ENCODE data around the gene ZFPM1.

ZFPM1 gene

DNA sequence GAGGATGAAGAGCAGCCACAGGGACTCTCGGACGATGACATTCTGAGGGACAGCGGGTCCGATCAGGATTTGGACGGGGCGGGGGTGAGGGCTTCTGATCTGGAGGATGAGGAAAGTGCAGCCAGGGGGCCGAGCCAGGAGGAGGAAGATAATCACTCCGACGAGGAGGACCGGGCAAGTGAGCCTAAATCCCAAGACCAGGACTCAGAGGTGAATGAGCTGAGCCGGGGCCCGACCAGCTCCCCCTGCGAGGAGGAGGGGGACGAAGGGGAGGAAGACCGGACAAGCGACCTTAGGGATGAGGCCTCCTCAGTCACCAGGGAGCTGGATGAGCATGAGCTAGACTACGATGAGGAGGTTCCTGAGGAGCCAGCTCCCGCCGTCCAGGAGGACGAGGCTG is 124.1 kb downstream of the ZFPM1 start:
- no peak for DNase-seq

DNA sequence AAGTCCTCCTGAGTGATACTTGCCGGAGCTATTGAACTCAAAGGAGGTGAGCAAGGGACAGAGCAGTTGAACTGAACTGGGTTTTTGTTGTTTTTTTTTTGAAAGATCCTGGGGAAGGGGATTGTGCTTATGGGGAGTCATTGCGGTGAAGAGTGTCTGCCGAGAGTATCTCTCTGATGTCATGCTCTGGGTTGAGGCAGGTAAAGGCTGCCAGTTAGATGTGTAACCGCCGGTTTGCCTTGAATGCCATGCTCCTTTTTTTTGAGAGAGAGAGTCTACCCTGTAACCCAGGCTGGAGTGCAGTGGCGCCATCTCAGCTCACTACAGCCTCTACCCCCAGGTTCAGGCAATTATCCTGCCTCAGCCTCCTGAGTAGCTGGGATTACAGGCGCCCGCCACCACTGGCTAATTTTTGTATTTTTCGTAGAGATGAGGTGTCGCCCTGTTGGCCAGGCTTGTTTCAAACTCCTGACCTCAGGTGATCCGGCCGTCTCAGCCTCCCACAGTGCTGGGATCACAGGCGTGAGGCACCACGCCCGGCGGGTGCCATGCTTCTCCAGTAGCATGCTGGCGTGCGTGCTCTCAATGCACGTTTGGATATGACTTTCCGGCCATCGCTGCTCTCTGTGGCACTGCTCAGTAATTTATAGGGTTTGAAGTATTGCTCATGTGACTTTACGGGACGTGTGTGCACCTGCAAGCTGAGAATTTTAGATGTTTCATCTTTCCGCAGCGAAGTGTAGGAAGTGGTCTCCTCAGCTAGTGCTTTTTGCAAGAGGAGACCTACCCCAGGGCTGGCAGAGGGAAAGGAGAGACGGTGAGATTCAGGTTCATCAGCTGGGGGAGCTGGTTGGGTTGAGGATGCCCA is 125.6 kb downstream of the ZFPM1 start:
- DNase-seq = no peak

DNA sequence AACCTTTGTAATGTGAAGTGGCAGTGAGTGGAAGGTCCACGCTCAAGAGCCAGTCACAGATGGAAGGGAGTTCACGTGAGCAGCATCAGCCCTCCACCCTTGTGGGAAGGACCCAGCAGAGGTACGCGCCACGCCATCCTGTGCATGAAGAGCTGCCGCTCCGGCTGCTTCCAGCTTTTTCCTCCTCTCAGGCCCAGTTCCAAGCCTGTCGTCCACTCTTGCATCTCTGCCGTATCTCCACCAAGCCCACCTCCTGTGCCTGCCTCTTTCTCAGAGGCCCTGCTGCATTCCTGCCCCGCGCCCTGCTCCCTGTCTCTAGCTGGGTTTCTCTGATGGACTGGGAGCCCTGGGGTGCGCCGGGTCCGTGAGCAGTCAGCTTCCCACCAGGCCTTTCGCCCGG is 127.3 kb downstream of the ZFPM1 start:
- DNase-seq = no peak

DNA sequence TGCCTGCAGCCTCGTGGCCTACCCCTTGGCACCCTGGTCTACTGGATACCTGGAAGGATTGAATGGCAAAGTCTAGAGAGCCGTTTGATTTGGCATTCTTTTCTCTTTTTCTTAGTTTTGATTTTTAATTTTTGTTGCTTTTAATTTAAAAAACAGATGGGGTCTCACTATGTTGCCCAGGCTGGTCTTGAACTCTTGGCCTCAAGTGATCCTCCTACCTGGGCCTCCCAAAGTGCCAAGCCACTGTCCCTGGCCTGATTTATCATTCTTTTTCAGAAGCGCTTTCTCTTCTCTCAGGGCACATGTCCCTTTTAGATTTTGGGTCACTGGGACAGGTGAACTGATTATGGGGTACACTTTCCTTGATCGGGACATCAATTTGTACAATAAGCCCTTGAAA is 128.0 kb downstream of the ZFPM1 start:
- DNase-seq = no peak

DNA sequence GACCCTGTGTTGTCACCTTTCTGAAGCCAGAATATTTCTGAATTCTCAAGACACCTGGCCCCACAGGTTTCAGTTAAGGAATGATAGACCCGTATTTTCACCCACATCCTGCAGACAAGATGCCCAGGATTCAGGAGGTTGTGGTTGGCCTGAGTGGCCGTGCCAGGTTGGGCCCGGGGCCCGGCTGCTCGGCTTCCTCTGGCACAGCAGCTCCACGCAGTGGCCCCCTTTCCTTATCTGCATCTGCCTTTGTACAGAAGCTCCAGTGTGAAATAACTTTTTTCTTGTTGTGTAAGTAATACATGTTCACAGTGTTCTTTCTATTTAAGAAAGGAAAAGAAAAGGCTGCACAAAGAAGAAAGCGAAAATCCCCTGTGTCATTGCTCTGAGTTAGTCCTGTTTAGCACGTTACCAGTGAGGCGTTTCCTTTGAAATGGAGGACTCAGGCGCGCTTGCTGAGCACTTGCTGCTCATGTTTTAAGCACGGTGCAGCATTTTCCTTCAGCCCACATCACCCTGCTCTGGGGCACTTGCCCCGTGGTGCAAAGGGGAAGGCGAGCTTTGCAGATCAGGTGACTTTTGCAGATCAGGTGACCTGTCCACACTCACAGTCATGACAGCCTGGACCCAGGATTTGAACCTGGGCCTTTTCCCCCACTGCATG is 130.0 kb downstream of the ZFPM1 start:
- DNase-seq = no peak

GRCh38 chr16:88584676-88585075 is 131.6 kb downstream of the ZFPM1 start:
- DNase-seq = no peak

DNA sequence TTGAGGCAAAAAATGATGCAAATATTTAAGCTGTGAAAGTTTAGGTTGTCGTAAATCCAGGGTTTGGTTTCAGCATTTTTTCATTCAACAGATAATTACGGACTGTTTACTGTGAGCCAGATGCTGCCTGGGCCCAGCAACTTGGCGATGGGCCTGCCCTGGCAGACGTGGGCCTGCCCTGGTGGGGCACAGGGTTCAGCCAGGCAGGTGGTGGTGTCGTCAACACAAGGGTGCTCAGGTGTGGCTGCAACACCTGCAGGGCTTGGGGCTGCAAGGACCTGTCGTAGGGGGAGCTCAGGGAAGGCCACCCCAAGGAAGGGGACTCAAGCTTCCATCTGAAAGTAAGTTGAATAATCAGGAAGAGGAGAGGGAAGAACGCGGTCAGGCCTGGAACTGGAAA is 132.2 kb downstream of the ZFPM1 start:
- no peak for DNase-seq

DNA sequence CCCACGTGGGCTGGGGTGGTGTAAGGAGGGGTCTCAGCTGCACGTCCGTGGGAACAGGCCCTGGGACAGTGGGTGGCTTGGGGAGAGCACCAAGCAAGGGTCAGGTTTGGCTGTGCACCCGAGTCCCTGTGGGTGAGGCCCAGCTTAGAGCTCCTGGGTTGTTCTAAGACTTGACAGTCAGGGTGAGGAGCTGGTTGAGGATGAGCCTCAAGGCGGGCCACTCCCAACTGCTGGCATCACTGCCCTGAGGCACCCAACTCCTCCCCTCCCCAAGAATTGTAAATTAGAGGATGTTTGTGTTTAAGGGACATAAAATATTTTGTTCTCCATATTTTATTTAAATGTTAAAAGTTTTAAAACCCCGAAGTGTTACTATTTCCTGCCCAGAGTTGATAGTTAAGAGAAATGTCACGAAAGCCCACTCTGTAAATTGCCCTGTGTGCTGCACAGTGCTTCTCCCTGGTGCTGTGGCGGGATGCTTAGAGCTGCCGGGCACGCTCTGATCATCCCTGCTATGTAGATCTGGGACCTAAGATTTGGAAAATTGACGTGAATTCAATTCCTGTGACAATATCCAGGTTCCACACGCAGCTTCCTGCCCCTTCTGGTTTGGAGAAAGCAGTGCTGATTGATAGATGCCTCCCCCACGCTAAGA is 133.0 kb downstream of the ZFPM1 start:
- DNase-seq = no peak

All from effector CD8-positive, alpha-beta T cell (primary cell).